Hepatocyte (in vitro differentiated cells): ENCODE results near the gene PLEKHA6.

Experiments used
- CTCF ChIP-seq: fragments of 200-600 bp; sonication (generic); IDR thresholded peaks from 2 replicates; pipeline ENCODE4 v1.5.1; 2016; ENCODE audit warnings: antibody characterized with exemption, mild to moderate bottlenecking; ENCODE audit not compliant: poor library complexity
- EZH2phosphoT487 ChIP-seq: fragments of 200-600 bp; sonication (generic); IDR thresholded peaks from one replicate; pipeline ENCODE4 v1.6.1; 2018; ENCODE audit warnings: antibody characterized with exemption, mild to moderate bottlenecking, low read depth, moderate library complexity; ENCODE audit not compliant: unreplicated experiment, severe bottlenecking

GRCh38 chr1:204314893-204315658 lies 44.7 kb downstream of the PLEKHA6 start:
- TF ChIP-seq CTCF (no peak), EZH2phosphoT487 (no peak)
